GM19099 (cell line): ENCODE results near the gene EIF2AK3.

ENCODE experiments used
- POLR2A ChIP-seq: IDR thresholded peaks from 3 replicates; pipeline ENCODE4 v1.6.1; 2011; ENCODE audit warnings: low read depth; ENCODE audit not compliant: insufficient read length; ENCODE audit errors: extremely low read depth

EIF2AK3 gene

GRCh38 chr2:88627055-88627855 lies at the start of gene EIF2AK3:
EIF2AK3 (minus strand) TSS chr2:88627464; CDS start chr2:88627274, 190 bp downstream.
- peak; percentile 89 for TF ChIP-seq POLR2A

DNA sequence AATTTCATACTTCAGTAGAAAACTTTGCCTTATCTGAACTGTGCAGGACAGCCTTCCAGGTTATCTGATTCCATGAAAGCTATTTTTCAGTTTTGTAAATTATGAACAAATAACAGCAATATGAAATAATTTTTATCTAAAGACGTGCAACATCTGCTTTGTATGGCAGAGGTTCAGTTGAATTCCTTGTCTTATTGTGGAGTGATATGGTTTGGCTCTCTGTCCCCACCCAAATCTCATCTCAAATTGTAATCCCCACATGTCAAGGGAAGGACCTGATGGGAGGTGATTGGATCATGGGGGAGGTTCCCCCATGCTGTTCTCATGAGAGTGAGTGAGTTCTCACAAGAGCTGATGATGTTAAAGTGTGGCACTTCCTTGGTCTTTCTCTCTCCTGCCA lies 46.1 kb upstream of the EIF2AK3 start:
- TF ChIP-seq POLR2A = no peak

GRCh38 chr2:88671786-88672427 lies 44.6 kb upstream of the EIF2AK3 start:
- TF ChIP-seq POLR2A = no peak

- TF ChIP-seq POLR2A = no peak
Observed at GRCh38 chr2:88669482-88670214, 42.4 kb upstream of the EIF2AK3 start.

GRCh38 chr2:88668862-88669261 lies 41.6 kb upstream of the EIF2AK3 start:
- no peak for TF ChIP-seq POLR2A

GRCh38 chr2:88667219-88667618 lies 40.0 kb upstream of the EIF2AK3 start:
- no peak for TF ChIP-seq POLR2A

- TF ChIP-seq POLR2A = no peak
Observed at GRCh38 chr2:88666576-88666975, 39.3 kb upstream of the EIF2AK3 start.

DNA sequence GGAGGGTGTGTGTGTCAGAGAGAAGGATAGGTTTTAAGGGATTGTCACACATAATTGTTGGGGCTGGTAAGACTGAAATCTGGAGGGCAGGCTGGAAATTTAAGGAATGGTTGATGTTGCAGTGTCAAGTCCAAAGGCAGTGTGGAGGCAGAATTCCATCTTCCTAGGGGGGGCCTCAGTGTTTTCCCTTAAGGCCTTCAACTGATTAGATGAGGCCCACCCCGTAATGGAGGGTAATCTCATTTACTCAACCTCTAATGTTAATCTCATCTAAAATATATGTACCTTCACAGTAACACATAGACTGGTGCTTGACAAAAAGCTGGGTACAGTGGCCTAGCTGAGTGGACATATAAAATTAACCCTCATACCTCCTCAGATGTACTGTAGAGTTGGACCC lies 33.4 kb upstream of the EIF2AK3 start:
- no peak for TF ChIP-seq POLR2A

DNA sequence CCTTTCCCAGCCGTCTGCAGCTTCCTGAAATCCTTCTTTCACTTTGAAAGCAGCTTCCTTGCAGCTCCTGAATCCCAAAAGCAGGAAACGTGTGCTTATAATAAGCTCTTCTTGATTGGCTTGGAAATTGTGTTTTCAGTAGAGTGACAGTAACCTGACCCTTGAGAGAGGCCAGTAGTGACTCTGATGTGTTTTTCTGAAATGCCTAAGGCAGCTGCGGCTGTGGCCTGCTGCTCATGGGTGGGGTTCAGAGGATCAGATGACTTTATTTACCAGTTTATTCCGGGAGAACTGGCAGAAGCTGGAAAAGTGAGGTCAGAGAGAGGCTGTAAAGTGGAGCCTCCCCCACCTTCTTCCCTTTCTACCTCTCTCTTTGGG lies 32.3 kb upstream of the EIF2AK3 start:
- no peak for TF ChIP-seq POLR2A

GRCh38 chr2:88658881-88659537 lies 31.7 kb upstream of the EIF2AK3 start:
- no peak for TF ChIP-seq POLR2A

DNA sequence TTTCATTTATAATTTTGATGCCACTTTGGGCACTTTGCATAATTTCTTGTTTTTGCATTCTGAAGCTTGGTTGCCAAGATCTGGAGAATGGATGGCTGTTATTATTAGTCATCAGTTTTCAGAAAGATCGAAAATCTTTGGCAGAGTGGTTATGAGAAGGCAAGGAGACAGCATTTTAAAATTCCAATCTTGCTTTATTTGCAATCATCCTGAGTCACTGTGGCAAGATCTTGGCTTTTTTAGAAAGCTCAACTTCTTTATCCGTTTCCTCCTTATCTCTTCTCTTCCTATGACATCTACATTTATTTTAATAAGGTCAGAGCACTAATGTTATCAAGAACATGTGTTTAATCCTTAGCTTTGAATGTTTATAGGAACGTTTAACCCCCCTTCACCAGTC lies 31.1 kb upstream of the EIF2AK3 start:
- no peak for TF ChIP-seq POLR2A

GRCh38 chr2:88657131-88657530 lies 29.9 kb upstream of the EIF2AK3 start:
- TF ChIP-seq POLR2A = no peak

DNA sequence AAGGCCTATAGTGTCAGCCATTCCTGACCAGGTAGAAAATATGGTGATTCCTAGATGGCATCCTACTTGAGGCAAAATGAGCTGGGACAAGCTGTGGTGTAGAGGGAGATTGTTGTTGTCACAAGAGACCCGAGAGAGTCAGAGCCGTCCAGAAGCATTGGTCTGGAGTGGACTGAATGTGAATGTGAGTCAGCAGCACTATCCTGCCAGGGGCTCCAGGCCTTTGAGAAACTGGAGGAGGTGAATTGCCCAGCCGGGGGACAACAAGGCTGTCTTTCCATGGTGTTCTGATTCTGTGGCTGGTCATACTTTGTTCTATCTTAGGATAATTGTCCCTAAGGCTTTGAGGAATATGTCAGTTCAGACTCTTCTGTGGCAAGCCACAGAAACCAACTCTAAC lies 29.4 kb upstream of the EIF2AK3 start:
- TF ChIP-seq POLR2A = no peak

DNA sequence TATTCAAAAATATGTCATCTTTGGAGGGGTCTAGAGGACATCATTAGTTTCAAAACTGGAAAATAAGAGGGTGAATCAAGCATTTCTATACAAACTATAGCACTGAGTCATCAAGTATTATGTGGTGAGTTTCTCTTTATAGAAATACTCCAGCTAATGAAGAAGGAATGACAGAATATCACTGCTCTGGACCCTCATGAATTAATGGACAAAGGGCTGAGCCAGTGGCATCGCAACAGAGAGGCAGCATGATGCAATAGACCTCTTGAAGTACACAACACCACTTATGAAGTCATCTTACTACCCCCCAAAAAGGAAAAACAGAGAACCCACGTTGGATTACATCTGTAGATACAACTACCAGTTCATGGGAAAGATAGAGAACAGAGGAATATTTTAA lies 27.4 kb upstream of the EIF2AK3 start:
- TF ChIP-seq POLR2A = no peak

GRCh38 chr2:88651646-88652045 lies 24.4 kb upstream of the EIF2AK3 start:
- TF ChIP-seq POLR2A = no peak
